Astrocyte (in vitro differentiated cells and primary cell): ENCODE data around the gene MAP7D1. TPM values are rescaled to one million over a fixed set of nuclear protein-coding genes. Genes with fewer than 3 reads are reported as not detected.

Experiments
- DNase-seq: peaks from one replicate; pipeline ENCODE4 v3.0.0-alpha.2; 2010; ENCODE audit warnings: low read depth
- FAIRE-seq: peaks from 2 replicates; lab custom pipeline; 2011; peaks lifted over from hg19 to GRCh38; lab: Jason Lieb, UNC
- H2AFZ ChIP-seq: 2 replicates; pipeline ENCODE4 v1.6.0; 2012; ENCODE audit warnings: low read depth, low read length, inconsistent platforms
- H3K27ac ChIP-seq: 2 replicates; pipeline ENCODE4 v1.5.1; 2011; ENCODE audit warnings: low read depth, low read length, inconsistent platforms
- H3K27me3 ChIP-seq: 2 replicates; pipeline ENCODE4 v1.6.0; 2011; ENCODE audit warnings: low read length, inconsistent platforms; ENCODE audit not compliant: insufficient read depth
- H3K36me3 ChIP-seq: 2 replicates; pipeline ENCODE4 v1.5.1; 2011; ENCODE audit warnings: low read length, inconsistent platforms; ENCODE audit not compliant: insufficient read depth
- H3K4me1 ChIP-seq: 2 replicates; pipeline ENCODE4 v1.5.1; 2011; ENCODE audit warnings: low read length, inconsistent platforms; ENCODE audit not compliant: insufficient read depth
- H3K4me2 ChIP-seq: 2 replicates; pipeline ENCODE4 v1.6.0; 2012; ENCODE audit warnings: low read length, inconsistent platforms
- H3K4me3 ChIP-seq: 2 replicates; pipeline ENCODE4 v1.5.1; 2011; ENCODE audit warnings: low read depth, mild to moderate bottlenecking, low read length, inconsistent platforms; ENCODE audit not compliant: insufficient read depth
- H3K79me2 ChIP-seq: 2 replicates; pipeline ENCODE4 v1.6.0; 2012; ENCODE audit warnings: mild to moderate bottlenecking, low read length, inconsistent platforms; ENCODE audit not compliant: insufficient read depth
- H3K9ac ChIP-seq: 2 replicates; pipeline ENCODE4 v1.6.0; 2012; ENCODE audit warnings: mild to moderate bottlenecking, low read length, inconsistent platforms
- H3K9me3 ChIP-seq: 2 replicates; pipeline ENCODE4 v1.5.1; 2012; ENCODE audit warnings: low read depth, mild to moderate bottlenecking, low read length, inconsistent platforms; ENCODE audit not compliant: insufficient read depth
- H4K20me1 ChIP-seq: 2 replicates; pipeline ENCODE4 v1.6.0; 2012; ENCODE audit warnings: low read length, inconsistent platforms; ENCODE audit not compliant: insufficient read depth
- H3K27ac Mint-ChIP-seq: one replicate; pipeline ENCODE4 v1.8.0; 2021; ENCODE audit warnings: mild to moderate bottlenecking, mixed read lengths; ENCODE audit not compliant: unreplicated experiment
- H3K27me3 Mint-ChIP-seq: one replicate; pipeline ENCODE4 v1.8.0; 2021; ENCODE audit warnings: low read depth, mixed read lengths; ENCODE audit not compliant: unreplicated experiment
- H3K36me3 Mint-ChIP-seq: one replicate; pipeline ENCODE4 v1.8.0; 2021; ENCODE audit warnings: low read depth, mixed read lengths; ENCODE audit not compliant: unreplicated experiment
- H3K4me1 Mint-ChIP-seq: one replicate; pipeline ENCODE4 v1.8.0; 2021; ENCODE audit warnings: low read depth, mixed read lengths; ENCODE audit not compliant: unreplicated experiment
- H3K4me3 Mint-ChIP-seq: one replicate; pipeline ENCODE4 v1.8.0; 2021; ENCODE audit warnings: mild to moderate bottlenecking, moderate library complexity, mixed read lengths; ENCODE audit not compliant: unreplicated experiment
- H3K9me3 Mint-ChIP-seq: one replicate; pipeline ENCODE4 v1.8.0; 2021; ENCODE audit warnings: mild to moderate bottlenecking, mixed read lengths; ENCODE audit not compliant: unreplicated experiment
- EZH2 ChIP-seq: IDR thresholded peaks from 2 replicates; pipeline ENCODE4 v1.6.1; 2012; ENCODE audit warnings: mild to moderate bottlenecking, low read length, inconsistent platforms; ENCODE audit not compliant: insufficient read depth
- total RNA-seq: library from RNA; stranded (reverse); gene quantifications from 2 replicates; pipeline ENCODE4 v1.2.1, GENCODE V29; 2021
- TF ChIP-seq, protein P1 (sequence below): IDR thresholded peaks from 2 replicates; pipeline ENCODE4 v1.5.1; 2011; ENCODE audit warnings: low read depth, mild to moderate bottlenecking, inconsistent platforms, low read length, moderate library complexity; ENCODE audit not compliant: insufficient read depth

The MAP7D1 gene
- total RNA-seq, 1 donor from 2014 or later: 271 TPM

- no peak overlapping the region for H2AFZ ChIP-seq
- peaks cover 7% of the 10 kb centered on the region for H3K27me3 Mint-ChIP-seq
- H3K9me3 ChIP-seq: no peaks in the 10 kb centered on the region
- no peaks in the 10 kb centered on the region for H4K20me1 ChIP-seq
- DNase-seq: no peak
- no peak for FAIRE-seq
- peaks cover 1% of the 10 kb centered on the region for H3K9me3 Mint-ChIP-seq
- peaks cover 23% of the 10 kb centered on the region for H3K4me1 ChIP-seq
- no peaks in the 10 kb centered on the region for H3K27me3 ChIP-seq
- H3K9ac ChIP-seq: no peak overlapping the region
- H3K36me3 ChIP-seq: no peaks in the 10 kb centered on the region
- TF ChIP-seq, protein P1, sequence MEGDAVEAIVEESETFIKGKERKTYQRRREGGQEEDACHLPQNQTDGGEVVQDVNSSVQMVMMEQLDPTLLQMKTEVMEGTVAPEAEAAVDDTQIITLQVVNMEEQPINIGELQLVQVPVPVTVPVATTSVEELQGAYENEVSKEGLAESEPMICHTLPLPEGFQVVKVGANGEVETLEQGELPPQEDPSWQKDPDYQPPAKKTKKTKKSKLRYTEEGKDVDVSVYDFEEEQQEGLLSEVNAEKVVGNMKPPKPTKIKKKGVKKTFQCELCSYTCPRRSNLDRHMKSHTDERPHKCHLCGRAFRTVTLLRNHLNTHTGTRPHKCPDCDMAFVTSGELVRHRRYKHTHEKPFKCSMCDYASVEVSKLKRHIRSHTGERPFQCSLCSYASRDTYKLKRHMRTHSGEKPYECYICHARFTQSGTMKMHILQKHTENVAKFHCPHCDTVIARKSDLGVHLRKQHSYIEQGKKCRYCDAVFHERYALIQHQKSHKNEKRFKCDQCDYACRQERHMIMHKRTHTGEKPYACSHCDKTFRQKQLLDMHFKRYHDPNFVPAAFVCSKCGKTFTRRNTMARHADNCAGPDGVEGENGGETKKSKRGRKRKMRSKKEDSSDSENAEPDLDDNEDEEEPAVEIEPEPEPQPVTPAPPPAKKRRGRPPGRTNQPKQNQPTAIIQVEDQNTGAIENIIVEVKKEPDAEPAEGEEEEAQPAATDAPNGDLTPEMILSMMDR: no peak
- no peaks in the 10 kb centered on the region for H3K79me2 ChIP-seq
- peak overlapping the region; percentile 7 for H3K27ac Mint-ChIP-seq
- H3K4me1 Mint-ChIP-seq: peaks cover 29% of the 10 kb centered on the region
- H3K4me3 ChIP-seq: no peak overlapping the region
- peaks cover 2% of the 10 kb centered on the region for H3K36me3 Mint-ChIP-seq
- no peak overlapping the region for H3K4me3 Mint-ChIP-seq
- H3K27ac ChIP-seq: no peak overlapping the region
- no peak overlapping the region for H3K4me2 ChIP-seq
Observed at GRCh38 chr1:36107394-36107793, 48.6 kb upstream of the MAP7D1 start.

DNA sequence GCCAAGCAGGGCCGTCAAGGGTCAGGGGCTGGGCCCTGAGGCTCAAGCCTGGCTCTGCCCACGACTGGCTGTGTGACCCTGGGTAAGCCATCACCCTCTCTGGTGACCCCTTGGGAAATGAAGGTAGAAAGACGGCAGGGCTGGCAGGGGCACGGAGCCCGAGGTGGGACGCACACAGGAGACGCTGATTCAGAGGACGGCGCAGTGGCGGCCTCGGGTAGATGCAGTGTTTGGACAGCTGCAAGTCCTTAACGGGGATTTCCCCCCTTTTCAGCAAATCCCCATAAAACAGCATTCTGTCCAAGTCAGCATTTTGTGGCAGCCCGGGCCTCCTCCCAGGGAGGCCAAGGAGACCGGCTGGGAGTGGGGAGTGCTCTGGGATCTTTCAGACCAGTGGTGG lies 47.6 kb upstream of the MAP7D1 start:
- Histone ChIP-seq H3K4me1 (peaks cover 23% of the 10 kb centered on the region), H4K20me1 (no peaks in the 10 kb centered on the region), H3K9ac (peak overlapping the region; percentile 64), H3K4me3 (no peak overlapping the region), H3K9me3 (no peaks in the 10 kb centered on the region), H3K27me3 (no peaks in the 10 kb centered on the region), H2AFZ (peak overlapping the region; percentile 3), H3K27ac (no peak overlapping the region), H3K36me3 (no peaks in the 10 kb centered on the region), H3K4me2 (peak overlapping the region; percentile 81), H3K79me2 (no peaks in the 10 kb centered on the region)
- peaks cover 1% of the 10 kb centered on the region for H3K9me3 Mint-ChIP-seq
- H3K4me3 Mint-ChIP-seq: peak overlapping the region; percentile 14
- no peak for FAIRE-seq
- no peak for TF ChIP-seq EZH2
- TF ChIP-seq, protein P1: no peak
- peaks cover 11% of the 10 kb centered on the region for H3K27me3 Mint-ChIP-seq
- peak; percentile 58 for DNase-seq
- peaks cover 3% of the 10 kb centered on the region for H3K36me3 Mint-ChIP-seq
- peaks cover 30% of the 10 kb centered on the region for H3K4me1 Mint-ChIP-seq
- H3K27ac Mint-ChIP-seq: peak overlapping the region; percentile 75

GRCh38 chr1:36109041-36109679 lies 46.8 kb upstream of the MAP7D1 start:
- peaks cover 3% of the 10 kb centered on the region for H3K36me3 Mint-ChIP-seq
- Histone ChIP-seq H4K20me1 (no peaks in the 10 kb centered on the region), H3K27ac (peak overlapping the region; percentile 70), H3K36me3 (no peaks in the 10 kb centered on the region), H3K79me2 (no peaks in the 10 kb centered on the region), H3K9ac (peak overlapping the region; percentile 64), H2AFZ (peak overlapping the region; percentile 74), H3K4me1 (peaks cover 23% of the 10 kb centered on the region), H3K4me3 (peak overlapping the region; percentile 40), H3K4me2 (peak overlapping the region; percentile 81), H3K9me3 (no peaks in the 10 kb centered on the region), H3K27me3 (no peaks in the 10 kb centered on the region)
- TF ChIP-seq, protein P1: no peak
- no peak for TF ChIP-seq EZH2
- H3K27me3 Mint-ChIP-seq: peaks cover 15% of the 10 kb centered on the region
- H3K4me3 Mint-ChIP-seq: peak overlapping the region; percentile 74
- FAIRE-seq (peak; percentile 55), DNase-seq (peak; percentile 84)
- H3K27ac Mint-ChIP-seq: peak overlapping the region; percentile 99
- peaks cover 30% of the 10 kb centered on the region for H3K4me1 Mint-ChIP-seq
- H3K9me3 Mint-ChIP-seq: peaks cover 1% of the 10 kb centered on the region
